ENCODE results near the gene CABCOCO1. TPM values are rescaled to one million over a fixed set of nuclear protein-coding genes. Genes with fewer than 3 reads are reported as not detected.

CABCOCO1 gene
- total and polyA plus RNA-seq, 9 of the 15 experiments (the other 6 are each of a cell fraction or from before 2014, with no cell fraction given) = 0.04 TPM; not detected in 8

- TF ChIP-seq, protein P1, sequence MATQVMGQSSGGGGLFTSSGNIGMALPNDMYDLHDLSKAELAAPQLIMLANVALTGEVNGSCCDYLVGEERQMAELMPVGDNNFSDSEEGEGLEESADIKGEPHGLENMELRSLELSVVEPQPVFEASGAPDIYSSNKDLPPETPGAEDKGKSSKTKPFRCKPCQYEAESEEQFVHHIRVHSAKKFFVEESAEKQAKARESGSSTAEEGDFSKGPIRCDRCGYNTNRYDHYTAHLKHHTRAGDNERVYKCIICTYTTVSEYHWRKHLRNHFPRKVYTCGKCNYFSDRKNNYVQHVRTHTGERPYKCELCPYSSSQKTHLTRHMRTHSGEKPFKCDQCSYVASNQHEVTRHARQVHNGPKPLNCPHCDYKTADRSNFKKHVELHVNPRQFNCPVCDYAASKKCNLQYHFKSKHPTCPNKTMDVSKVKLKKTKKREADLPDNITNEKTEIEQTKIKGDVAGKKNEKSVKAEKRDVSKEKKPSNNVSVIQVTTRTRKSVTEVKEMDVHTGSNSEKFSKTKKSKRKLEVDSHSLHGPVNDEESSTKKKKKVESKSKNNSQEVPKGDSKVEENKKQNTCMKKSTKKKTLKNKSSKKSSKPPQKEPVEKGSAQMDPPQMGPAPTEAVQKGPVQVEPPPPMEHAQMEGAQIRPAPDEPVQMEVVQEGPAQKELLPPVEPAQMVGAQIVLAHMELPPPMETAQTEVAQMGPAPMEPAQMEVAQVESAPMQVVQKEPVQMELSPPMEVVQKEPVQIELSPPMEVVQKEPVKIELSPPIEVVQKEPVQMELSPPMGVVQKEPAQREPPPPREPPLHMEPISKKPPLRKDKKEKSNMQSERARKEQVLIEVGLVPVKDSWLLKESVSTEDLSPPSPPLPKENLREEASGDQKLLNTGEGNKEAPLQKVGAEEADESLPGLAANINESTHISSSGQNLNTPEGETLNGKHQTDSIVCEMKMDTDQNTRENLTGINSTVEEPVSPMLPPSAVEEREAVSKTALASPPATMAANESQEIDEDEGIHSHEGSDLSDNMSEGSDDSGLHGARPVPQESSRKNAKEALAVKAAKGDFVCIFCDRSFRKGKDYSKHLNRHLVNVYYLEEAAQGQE (IDR thresholded peaks at IDR 0.05; ENCODE audit: borderline replicate concordance) = no peak
- TF ChIP-seq, protein P1 (CRISPR knock-in tag; IDR thresholded peaks at IDR 0.05; ENCODE audit: low read depth) = no peak
- no peak for TF ChIP-seq MNT (conservative IDR thresholded peaks at IDR 0.05)
- no peak for TF ChIP-seq WHSC1 (IDR thresholded peaks at IDR 0.05; ENCODE audit: low read length)
- TF ChIP-seq SRF (CRISPR knock-in tag; IDR thresholded peaks at IDR 0.05) = no peak
- TF ChIP-seq AFF4 (CRISPR knock-in tag; IDR thresholded peaks at IDR 0.05) = no peak
- TF ChIP-seq, protein P2, sequence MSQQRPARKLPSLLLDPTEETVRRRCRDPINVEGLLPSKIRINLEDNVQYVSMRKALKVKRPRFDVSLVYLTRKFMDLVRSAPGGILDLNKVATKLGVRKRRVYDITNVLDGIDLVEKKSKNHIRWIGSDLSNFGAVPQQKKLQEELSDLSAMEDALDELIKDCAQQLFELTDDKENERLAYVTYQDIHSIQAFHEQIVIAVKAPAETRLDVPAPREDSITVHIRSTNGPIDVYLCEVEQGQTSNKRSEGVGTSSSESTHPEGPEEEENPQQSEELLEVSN (IDR thresholded peaks at IDR 0.05; ENCODE audit: borderline replicate concordance in 1 of 2, extremely low read depth in 1 of 2, insufficient read depth in 1 of 2, insufficient read length in 1 of 2, low read depth in 1 of 2, low read length in 1 of 2, poor library complexity in 1 of 2, severe bottlenecking in 1 of 2) = no peak
- no peak for TF ChIP-seq ZNF224 (CRISPR knock-in tag; IDR thresholded peaks at IDR 0.05)
- no peak for TF ChIP-seq ZNF77 (CRISPR knock-in tag; IDR thresholded peaks at IDR 0.05)
- TF ChIP-seq ZNF444 (CRISPR knock-in tag; IDR thresholded peaks at IDR 0.05) = no peak
Measured at GRCh38 chr10:61669849-61670248, 7.1 kb downstream of the CABCOCO1 start (continued).

Measured in K562 (cell line).